ENCODE results near the gene CFAP210. TPM values are rescaled to one million over a fixed set of nuclear protein-coding genes. Genes with fewer than 3 reads are reported as not detected.
"Not testable (repeated sequence)": the region's sequence is repeated elsewhere in the genome, so short reads cannot be mapped to it uniquely, and the experiment has no call there.

Gene CFAP210
- polyA plus RNA-seq, 1 experiment, result not detected

- no peak overlapping the region for H3K4me3 ChIP-seq (ENCODE audit: low read depth, low read length)
- DNase-seq (ENCODE audit: low read depth), result no peak
- CTCF ChIA-PET, result no interaction called here
- no peaks in the 10 kb centered on the region for H3K27me3 ChIP-seq (ENCODE audit: control insufficient read depth, insufficient read depth, low read length)
- POLR2A ChIA-PET, result no interaction called here
- H3K36me3 ChIP-seq (ENCODE audit: control insufficient read depth, insufficient read depth, low read length), result peaks cover 5% of the 10 kb centered on the region; the same call in 1 of the 2 replicates
- TF ChIP-seq CTCF (IDR thresholded peaks at IDR 0.05; ENCODE audit: insufficient read depth, low read depth, low read length), result no peak
Observed at GRCh38 chr2:169613876-169614275, 80.3 kb downstream of the CFAP210 start.

GRCh38 chr2:169609264-169609663 is 84.9 kb downstream of the CFAP210 start:
- Histone ChIP-seq H3K4me3 (ENCODE audit: low read depth, low read length) (no peak overlapping the region), H3K36me3 (ENCODE audit: control insufficient read depth, insufficient read depth, low read length) (peaks cover 2% of the 10 kb centered on the region; the same call in 1 of the 2 replicates)

GRCh38 chr2:169599568-169599967 is 94.6 kb downstream of the CFAP210 start:
- ChIA-PET CTCF (interaction anchor here (0.5 kb wide), 1 partner anchor 107 kb away, joined by 3 read pairs; no protein-coding TSS in a partner anchor), POLR2A (no interaction called here)
- H3K27me3 ChIP-seq (ENCODE audit: control insufficient read depth, insufficient read depth, low read length), result no peaks in the 10 kb centered on the region
- H3K36me3 ChIP-seq (ENCODE audit: control insufficient read depth, insufficient read depth, low read length), result no peaks in the 10 kb centered on the region
- TF ChIP-seq CTCF (IDR thresholded peaks at IDR 0.05; ENCODE audit: insufficient read depth, low read depth, low read length), result no peak
- H3K4me3 ChIP-seq (ENCODE audit: low read depth, low read length), result no peak overlapping the region
- DNase-seq (ENCODE audit: low read depth), result no peak

More at GRCh38 chr2:169609264-169609663, 84.9 kb downstream of the CFAP210 start:
- no peak for DNase-seq (ENCODE audit: low read depth)
- ChIA-PET CTCF (no interaction called here), POLR2A (no interaction called here)
- H3K27me3 ChIP-seq (ENCODE audit: control insufficient read depth, insufficient read depth, low read length), result no peaks in the 10 kb centered on the region
- TF ChIP-seq CTCF (IDR thresholded peaks at IDR 0.05; ENCODE audit: insufficient read depth, low read depth, low read length), result no peak

GRCh38 chr2:169598982-169599381 is 95.2 kb downstream of the CFAP210 start:
- ChIA-PET POLR2A (no interaction called here), CTCF (interaction anchor here (0.5 kb wide), 1 partner anchor 108 kb away, joined by 3 read pairs; no protein-coding TSS in a partner anchor)
- Histone ChIP-seq H3K27me3 (ENCODE audit: control insufficient read depth, insufficient read depth, low read length) (no peaks in the 10 kb centered on the region), H3K36me3 (ENCODE audit: control insufficient read depth, insufficient read depth, low read length) (no peaks in the 10 kb centered on the region), H3K4me3 (ENCODE audit: low read depth, low read length) (no peak overlapping the region)
- DNase-seq (ENCODE audit: low read depth), result no peak
- TF ChIP-seq CTCF (IDR thresholded peaks at IDR 0.05; ENCODE audit: insufficient read depth, low read depth, low read length), result no peak

- CTCF ChIA-PET; H3K4me3 ChIP-seq (ENCODE audit: low read depth, low read length); H3K27me3 ChIP-seq (ENCODE audit: control insufficient read depth, insufficient read depth, low read length); POLR2A ChIA-PET; H3K36me3 ChIP-seq (ENCODE audit: control insufficient read depth, insufficient read depth, low read length); DNase-seq (ENCODE audit: low read depth): not testable (repeated sequence)
Observed at GRCh38 chr2:169596546-169596945, 97.7 kb downstream of the CFAP210 start.

Small RNAs within 50 kb of the gene (small RNA-seq; reads per million reads assigned to genes)
- not detected for gene RF00432 (ENCODE audit: insufficient read length, low read depth, low replicate concordance)

Other genes with a start within 250 kb of the CFAP210 start
- gene BBS5, start 214.9 kb downstream of the CFAP210 start, polyA plus RNA-seq (2011; rRNA removed), result 1.8 and 2.6 TPM in 2 replicates
- gene KLHL41, start 184.7 kb downstream of the CFAP210 start, polyA plus RNA-seq (2011; rRNA removed), result 0.15 and 0.17 TPM in 2 replicates
- 5.8 and 13.5 TPM in 2 replicates for gene FASTKD1, start 120.5 kb downstream of the CFAP210 start, polyA plus RNA-seq (2011; rRNA removed)
- 11.7 and 19.1 TPM in 2 replicates for gene PPIG, start 110.1 kb downstream of the CFAP210 start, polyA plus RNA-seq (2011; rRNA removed)
- 0.40 and 1.4 TPM in 2 replicates for gene PHOSPHO2, start 64 bp upstream of the CFAP210 start, polyA plus RNA-seq (2011; rRNA removed)
- gene KLHL23, start 39.4 kb upstream of the CFAP210 start, polyA plus RNA-seq (2011; rRNA removed), result 2.1 and 3.8 TPM in 2 replicates
- gene SSB, start 104.5 kb upstream of the CFAP210 start, polyA plus RNA-seq (2011; rRNA removed), result 35.8 and 106 TPM in 2 replicates
- 17.3 and 30.3 TPM in 2 replicates for gene METTL5, start 130.5 kb upstream of the CFAP210 start, polyA plus RNA-seq (2011; rRNA removed)
- 7.5 and 16.2 TPM in 2 replicates for gene UBR3, start 133.0 kb upstream of the CFAP210 start, polyA plus RNA-seq (2011; rRNA removed)

Measured in BJ (cell line).